Measurements from ENCODE around the gene RORB. TPM values are rescaled to one million over a fixed set of nuclear protein-coding genes. Genes with fewer than 3 reads are reported as not detected.

Gene RORB
- polyA plus RNA-seq, 3 donors, result not detected

- no CpG with 5 or more reads among the region's 1 CpG for WGBS (ENCODE audit: insufficient coverage)
- peaks cover 0 to 5% (median 0%) of the 10 kb centered on the region in 7 donors for H3K9me3 Mint-ChIP-seq
- H3K4me1 Mint-ChIP-seq, result peaks cover 12% of the 10 kb centered on the region
- intact Hi-C loops (cut with micrococcal nuclease), result no loop called here
- no peaks in the 10 kb centered on the region for H4K20me1 ChIP-seq (ENCODE audit: insufficient read depth, low read length)
- no peak overlapping the region for H3K4me3 Mint-ChIP-seq
- H3K27me3 ChIP-seq (ENCODE audit: control insufficient read depth in 2 of 2, insufficient read depth in 2 of 2, low read length in 2 of 2), result peaks cover 64 to 73% of the 10 kb centered on the region in 2 donors
- no peaks in the 10 kb centered on the region for H3K36me3 ChIP-seq (replicated peaks in 1 of 2; ENCODE audit: control insufficient read depth in 1 of 2, insufficient read depth in 2 of 2, low read length in 2 of 2)
- no peak overlapping the region for H3K27ac ChIP-seq (ENCODE audit: low read depth in 1 of 2, low read length in 2 of 2)
- H3K9ac ChIP-seq (ENCODE audit: insufficient read depth, low read length, poor library complexity, severe bottlenecking), result no peak overlapping the region
- H3K79me2 ChIP-seq (ENCODE audit: insufficient read depth, low read length), result no peaks in the 10 kb centered on the region
- no peak for TF ChIP-seq CTCF (IDR thresholded peaks at IDR 0.05)
- no peak overlapping the region for H3K27ac Mint-ChIP-seq
- no peak overlapping the region for H3K4me2 ChIP-seq (replicated peaks; ENCODE audit: extremely low read depth, low read length, poor library complexity, severe bottlenecking)
- DNase-seq, result peak; percentile 0 to 24 (median 1)
- no peaks in the 10 kb centered on the region for H3K4me1 ChIP-seq (ENCODE audit: control insufficient read depth in 1 of 2, insufficient read depth in 2 of 2, low read length in 2 of 2)
- peaks cover 17 to 58% (median 38%) of the 10 kb centered on the region in 3 donors for H3K27me3 Mint-ChIP-seq (ENCODE audit: low read depth in 3 of 3)
- no peak overlapping the region for H2AFZ ChIP-seq (ENCODE audit: insufficient read depth, low read depth, low read length, poor library complexity, severe bottlenecking)
- no peaks in the 10 kb centered on the region for H3K36me3 Mint-ChIP-seq
- peaks cover 0 to 8% of the 10 kb centered on the region in 2 donors for H3K9me3 ChIP-seq (replicated peaks in 1 of 2; ENCODE audit: control insufficient read depth in 1 of 2, insufficient read depth in 1 of 2, low read length in 2 of 2)
- no peak overlapping the region for H3K4me3 ChIP-seq (replicated peaks in 1 of 3; ENCODE audit: low read depth in 2 of 3, low read length in 3 of 3)
Observed at GRCh38 chr9:74463825-74464224, 33.3 kb upstream of the RORB start.

- Histone ChIP-seq H2AFZ (ENCODE audit: insufficient read depth, low read depth, low read length, poor library complexity, severe bottlenecking) (no peak overlapping the region), H3K27me3 (ENCODE audit: control insufficient read depth in 2 of 2, insufficient read depth in 2 of 2, low read length in 2 of 2) (peaks cover 0 to 4% of the 10 kb centered on the region in 2 donors), H3K9me3 (replicated peaks in 1 of 2; ENCODE audit: control insufficient read depth in 1 of 2, insufficient read depth in 1 of 2, low read length in 2 of 2) (peaks cover 11 to 14% of the 10 kb centered on the region in 2 donors), H3K4me2 (replicated peaks; ENCODE audit: extremely low read depth, low read length, poor library complexity, severe bottlenecking) (no peak overlapping the region), H3K36me3 (replicated peaks in 1 of 2; ENCODE audit: control insufficient read depth in 1 of 2, insufficient read depth in 2 of 2, low read length in 2 of 2) (no peaks in the 10 kb centered on the region), H3K9ac (ENCODE audit: insufficient read depth, low read length, poor library complexity, severe bottlenecking) (no peak overlapping the region), H3K79me2 (ENCODE audit: insufficient read depth, low read length) (no peaks in the 10 kb centered on the region), H3K27ac (ENCODE audit: low read depth in 1 of 2, low read length in 2 of 2) (no peak overlapping the region), H3K4me3 (replicated peaks in 1 of 3; ENCODE audit: low read depth in 2 of 3, low read length in 3 of 3) (no peak overlapping the region), H4K20me1 (ENCODE audit: insufficient read depth, low read length) (no peaks in the 10 kb centered on the region), H3K4me1 (ENCODE audit: control insufficient read depth in 1 of 2, insufficient read depth in 2 of 2, low read length in 2 of 2) (no peaks in the 10 kb centered on the region)
- Mint-ChIP-seq H3K27me3 (ENCODE audit: low read depth in 3 of 3) (peaks cover 2 to 21% (median 15%) of the 10 kb centered on the region in 3 donors), H3K27ac (no peak overlapping the region), H3K36me3 (no peaks in the 10 kb centered on the region), H3K4me3 (no peak overlapping the region), H3K4me1 (no peaks in the 10 kb centered on the region), H3K9me3 (peaks cover 12 to 27% (median 21%) of the 10 kb centered on the region in 7 donors)
- no CpG with 5 or more reads among the region's 6 CpGs for WGBS (ENCODE audit: insufficient coverage)
- no peak for TF ChIP-seq CTCF (IDR thresholded peaks at IDR 0.05)
- intact Hi-C loops (cut with micrococcal nuclease), result no loop called here
- no peak for DNase-seq
Observed at GRCh38 chr9:74478606-74479005, 18.5 kb upstream of the RORB start.
